Esophagus squamous epithelium (tissue), 5 donors: ENCODE data around the gene FOXB1. TPM values are rescaled to one million over a fixed set of nuclear protein-coding genes. Genes with fewer than 3 reads are reported as not detected.

ENCODE experiments used
- DNase-seq: peaks from one replicate; lab custom pipeline; 2025; lab: John Stamatoyannopoulos, UW
- H3K27ac ChIP-seq, 4 donors: fragments of 200-600 bp; sonication (generic); one replicate each; pipeline ENCODE4 v1.5.1; 2016 to 2019; ENCODE audit warnings: mild to moderate bottlenecking in 1 of 4
- H3K27me3 ChIP-seq, 4 donors: fragments of 200-600 bp; sonication (generic); 1 replicate in 3 of 4; 2 replicates in 1 of 4; pipeline versions ENCODE4 v1.5.1 to v1.6.0; 2017 to 2021; ENCODE audit warnings: antibody characterized with exemption in 1 of 4
- H3K36me3 ChIP-seq, 3 donors: fragments of 200-600 bp; sonication (generic); one replicate each; pipeline ENCODE4 v1.5.1; 2016 to 2019
- H3K4me1 ChIP-seq, 3 donors: fragments of 200-600 bp; sonication (generic); one replicate each; pipeline ENCODE4 v1.5.1; 2017 to 2019
- H3K4me3 ChIP-seq, 4 donors: fragments of 200-600 bp; sonication (generic); 1 replicate in 3 of 4; 2 replicates in 1 of 4; pipeline ENCODE4 v1.5.1; 2016 to 2019; ENCODE audit warnings: mild to moderate bottlenecking in 2 of 4, moderate library complexity in 1 of 4
- H3K9me3 ChIP-seq, 3 donors: fragments of 200-600 bp; sonication (generic); one replicate each; pipeline ENCODE4 v1.5.1; 2016 to 2019
- POLR2A ChIP-seq, 4 donors: fragments of 450-650 bp; IDR thresholded peaks; one replicate each; pipeline ENCODE4 v1.6.1; 2017; ENCODE audit warnings: antibody characterized with exemption in 4 of 4, mild to moderate bottlenecking in 4 of 4, moderate library complexity in 3 of 4
- WGBS, 2 donors: methylation state at CpG; one replicate each; pipeline ENCODE4 v1.1.5; 2018; 5-methylcytosine and 5-hydroxymethylcytosine counted together
- intact Hi-C: fragments of 100-400 bp; cut with DNase I; formaldehyde crosslinking; loops from one replicate; pipeline ENCODE4 v1.15.0; 2022
- total RNA-seq, 4 donors: library from RNA; depleted of rRNA; stranded (reverse); fragments of >200 nt; gene quantifications; one replicate each; pipeline ENCODE4 v1.1.0, GENCODE V29; 2016
- TF ChIP-seq, protein P1 (sequence below), 6 experiments: fragments of 450-650 bp in 4 of 6; fragments of 200-600 bp in 2 of 6; sonication (generic) in 2 of 6; IDR thresholded peaks; one replicate each; pipeline ENCODE4 v1.5.1; 2016 to 2019; ENCODE audit warnings: antibody characterized with exemption in 6 of 6, mild to moderate bottlenecking in 4 of 6, moderate library complexity in 4 of 6
- donor health status: DM: yes; HTN: yes; CAD: no.

Gene FOXB1
- total RNA-seq, 4 donors from 2014 or later: not detected

GRCh38 chr15:59965741-59966140 is 38.4 kb upstream of the FOXB1 start:
- 83 to 93% methylated on average over 6 of the region's 6 CpGs for WGBS, 2 donors
- no peak overlapping the region for H3K27ac ChIP-seq
- no peak overlapping the region for H3K4me3 ChIP-seq
- no peaks in the 10 kb centered on the region for H3K36me3 ChIP-seq
- H3K27me3 ChIP-seq: peaks cover 0 to 35% (median 0%) of the 10 kb centered on the region in 4 donors
- intact Hi-C loops: no loop called here
- TF ChIP-seq, protein P1, sequence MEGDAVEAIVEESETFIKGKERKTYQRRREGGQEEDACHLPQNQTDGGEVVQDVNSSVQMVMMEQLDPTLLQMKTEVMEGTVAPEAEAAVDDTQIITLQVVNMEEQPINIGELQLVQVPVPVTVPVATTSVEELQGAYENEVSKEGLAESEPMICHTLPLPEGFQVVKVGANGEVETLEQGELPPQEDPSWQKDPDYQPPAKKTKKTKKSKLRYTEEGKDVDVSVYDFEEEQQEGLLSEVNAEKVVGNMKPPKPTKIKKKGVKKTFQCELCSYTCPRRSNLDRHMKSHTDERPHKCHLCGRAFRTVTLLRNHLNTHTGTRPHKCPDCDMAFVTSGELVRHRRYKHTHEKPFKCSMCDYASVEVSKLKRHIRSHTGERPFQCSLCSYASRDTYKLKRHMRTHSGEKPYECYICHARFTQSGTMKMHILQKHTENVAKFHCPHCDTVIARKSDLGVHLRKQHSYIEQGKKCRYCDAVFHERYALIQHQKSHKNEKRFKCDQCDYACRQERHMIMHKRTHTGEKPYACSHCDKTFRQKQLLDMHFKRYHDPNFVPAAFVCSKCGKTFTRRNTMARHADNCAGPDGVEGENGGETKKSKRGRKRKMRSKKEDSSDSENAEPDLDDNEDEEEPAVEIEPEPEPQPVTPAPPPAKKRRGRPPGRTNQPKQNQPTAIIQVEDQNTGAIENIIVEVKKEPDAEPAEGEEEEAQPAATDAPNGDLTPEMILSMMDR (IDR thresholded peaks at IDR 0.05): no peak
- no peak for TF ChIP-seq POLR2A (IDR thresholded peaks at IDR 0.05)
- H3K9me3 ChIP-seq: peaks cover 0 to 22% (median 0%) of the 10 kb centered on the region in 3 donors
- no peaks in the 10 kb centered on the region for H3K4me1 ChIP-seq
- no peak for DNase-seq

- DNase-seq: no peak
- Histone ChIP-seq H3K4me1 (no peaks in the 10 kb centered on the region), H3K27ac (no peak overlapping the region), H3K27me3 (peaks cover 0 to 37% (median 0%) of the 10 kb centered on the region in 4 donors), H3K9me3 (peaks cover 0 to 17% (median 0%) of the 10 kb centered on the region in 3 donors), H3K36me3 (no peaks in the 10 kb centered on the region), H3K4me3 (no peak overlapping the region)
- TF ChIP-seq, protein P1 (IDR thresholded peaks at IDR 0.05): no peak
- intact Hi-C loops: no loop called here
Observed at GRCh38 chr15:59966262-59966661, 37.8 kb upstream of the FOXB1 start.

- no peak overlapping the region for H3K4me3 ChIP-seq
- H3K4me1 ChIP-seq: no peaks in the 10 kb centered on the region
- intact Hi-C loops: no loop called here
- H3K36me3 ChIP-seq: no peaks in the 10 kb centered on the region
- peaks cover 0 to 6% (median 0%) of the 10 kb centered on the region in 3 donors for H3K9me3 ChIP-seq
- H3K27ac ChIP-seq: no peak overlapping the region
- DNase-seq: no peak
- H3K27me3 ChIP-seq: peaks cover 0 to 49% (median 0%) of the 10 kb centered on the region in 4 donors
- 84 to 93% methylated on average over 2 of the region's 2 CpGs for WGBS, 2 donors
- TF ChIP-seq, protein P1 (IDR thresholded peaks at IDR 0.05): no peak
- no peak for TF ChIP-seq POLR2A (IDR thresholded peaks at IDR 0.05)
Observed at GRCh38 chr15:59968314-59968713, 35.8 kb upstream of the FOXB1 start.

DNA sequence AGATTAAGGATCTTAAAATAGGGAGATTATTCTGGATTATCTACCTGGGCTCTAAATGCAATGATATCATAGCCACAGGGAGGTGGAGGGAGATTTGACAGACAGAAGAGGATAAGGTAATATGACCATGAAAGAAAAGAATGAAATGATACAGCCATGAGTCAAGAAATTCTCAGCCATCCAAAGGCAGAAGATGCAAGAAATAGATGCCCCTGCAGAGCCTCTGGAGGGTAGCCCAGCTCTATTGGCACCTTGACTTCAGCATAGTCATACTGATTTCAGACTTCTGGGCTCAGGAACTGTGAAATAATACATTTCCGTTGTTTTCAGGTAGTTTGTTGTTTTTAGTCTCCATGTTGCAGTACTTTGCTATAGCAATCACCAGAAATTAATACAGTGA is 31.9 kb upstream of the FOXB1 start:
- no peak for DNase-seq
- Histone ChIP-seq H3K4me3 (no peak overlapping the region), H3K9me3 (no peaks in the 10 kb centered on the region), H3K4me1 (no peaks in the 10 kb centered on the region), H3K27me3 (peaks cover 0 to 54% (median 0%) of the 10 kb centered on the region in 4 donors), H3K36me3 (no peaks in the 10 kb centered on the region), H3K27ac (no peak overlapping the region)
- WGBS, 2 donors: 42 to 46% methylated on average over 1 of the region's 1 CpG
- TF ChIP-seq POLR2A (IDR thresholded peaks at IDR 0.05): no peak
- TF ChIP-seq, protein P1 (IDR thresholded peaks at IDR 0.05): no peak
- intact Hi-C loops: no loop called here

GRCh38 chr15:59976480-59977271 is 27.4 kb upstream of the FOXB1 start:
- no peaks in the 10 kb centered on the region for H3K9me3 ChIP-seq
- H3K4me3 ChIP-seq: no peak overlapping the region
- intact Hi-C loops: no loop called here
- H3K4me1 ChIP-seq: no peaks in the 10 kb centered on the region
- H3K27me3 ChIP-seq: peaks cover 0 to 58% (median 0%) of the 10 kb centered on the region in 4 donors
- no peak for DNase-seq
- 53 to 56% methylated on average over 6 of the region's 6 CpGs for WGBS, 2 donors
- no peak overlapping the region for H3K27ac ChIP-seq
- TF ChIP-seq, protein P1 (IDR thresholded peaks at IDR 0.05): no peak
- no peak for TF ChIP-seq POLR2A (IDR thresholded peaks at IDR 0.05)
- H3K36me3 ChIP-seq: no peaks in the 10 kb centered on the region
